ENCODE data around the gene PINLYP.
"Not testable (repeated sequence)": the region's sequence is repeated elsewhere in the genome, so short reads cannot be mapped to it uniquely, and the experiment has no call there.

Gene PINLYP

GRCh38 chr19:43572171-43572588, 3.4 kb upstream of the PINLYP start:
- H3K36me3 ChIP-seq (ENCODE audit: control insufficient read depth, insufficient read depth, low read length): no peaks in the 10 kb centered on the region
- H3K9ac ChIP-seq (ENCODE audit: low read length): no peak overlapping the region
- peaks cover 42% of the 10 kb centered on the region for H3K4me1 ChIP-seq (ENCODE audit: control insufficient read depth, insufficient read depth, low read length)
- H3K9me3 ChIP-seq (ENCODE audit: control insufficient read depth, low read length): no peaks in the 10 kb centered on the region
- no peak overlapping the region for H3K4me3 ChIP-seq (ENCODE audit: low read length)
- H3K27me3 ChIP-seq (ENCODE audit: control insufficient read depth, insufficient read depth, low read length): no peaks in the 10 kb centered on the region

GRCh38 chr19:43574424-43575155, 1.0 kb upstream of the PINLYP start:
- Histone ChIP-seq H3K9ac (ENCODE audit: low read length) (peak overlapping the region; percentile 92), H3K4me1 (ENCODE audit: control insufficient read depth, insufficient read depth, low read length) (peaks cover 42% of the 10 kb centered on the region), H3K36me3 (ENCODE audit: control insufficient read depth, insufficient read depth, low read length) (no peaks in the 10 kb centered on the region), H3K9me3 (ENCODE audit: control insufficient read depth, low read length) (no peaks in the 10 kb centered on the region), H3K27me3 (ENCODE audit: control insufficient read depth, insufficient read depth, low read length) (no peaks in the 10 kb centered on the region), H3K4me3 (ENCODE audit: low read length) (peak overlapping the region; percentile 89)

- H3K4me3 ChIP-seq (ENCODE audit: low read length): peak overlapping the region; percentile 3
- H3K9me3 ChIP-seq (ENCODE audit: control insufficient read depth, low read length): no peaks in the 10 kb centered on the region
- peaks cover 28% of the 10 kb centered on the region for H3K4me1 ChIP-seq (ENCODE audit: control insufficient read depth, insufficient read depth, low read length)
- no peaks in the 10 kb centered on the region for H3K27me3 ChIP-seq (ENCODE audit: control insufficient read depth, insufficient read depth, low read length)
- H3K36me3 ChIP-seq (ENCODE audit: control insufficient read depth, insufficient read depth, low read length): no peaks in the 10 kb centered on the region
- H3K9ac ChIP-seq (ENCODE audit: low read length): peak overlapping the region; percentile 92
These were observed 616 bp downstream of the PINLYP start for GRCh38 chr19:43575955-43576878.

- no peaks in the 10 kb centered on the region for H3K36me3 ChIP-seq (ENCODE audit: control insufficient read depth, insufficient read depth, low read length)
- H3K4me1 ChIP-seq (ENCODE audit: control insufficient read depth, insufficient read depth, low read length): peaks cover 8% of the 10 kb centered on the region
- H3K4me3 ChIP-seq (ENCODE audit: low read length): no peak overlapping the region
- no peaks in the 10 kb centered on the region for H3K27me3 ChIP-seq (ENCODE audit: control insufficient read depth, insufficient read depth, low read length)
- no peaks in the 10 kb centered on the region for H3K9me3 ChIP-seq (ENCODE audit: control insufficient read depth, low read length)
- H3K9ac ChIP-seq (ENCODE audit: low read length): no peak overlapping the region
These were observed 3.2 kb downstream of the PINLYP start for GRCh38 chr19:43578787-43579186.

- Histone ChIP-seq H3K36me3 (ENCODE audit: control insufficient read depth, insufficient read depth, low read length) (no peaks in the 10 kb centered on the region), H3K4me1 (ENCODE audit: control insufficient read depth, insufficient read depth, low read length) (peaks cover 8% of the 10 kb centered on the region), H3K9ac (ENCODE audit: low read length) (peak overlapping the region; percentile 25), H3K4me3 (ENCODE audit: low read length) (no peak overlapping the region), H3K27me3 (ENCODE audit: control insufficient read depth, insufficient read depth, low read length) (no peaks in the 10 kb centered on the region), H3K9me3 (ENCODE audit: control insufficient read depth, low read length) (no peaks in the 10 kb centered on the region)
These were observed 5.9 kb downstream of the PINLYP start for GRCh38 chr19:43581467-43581866.

GRCh38 chr19:43582495-43582894, 6.9 kb downstream of the PINLYP start:
- no peak overlapping the region for H3K4me3 ChIP-seq (ENCODE audit: low read length)
- no peaks in the 10 kb centered on the region for H3K27me3 ChIP-seq (ENCODE audit: control insufficient read depth, insufficient read depth, low read length)
- no peak overlapping the region for H3K9ac ChIP-seq (ENCODE audit: low read length)
- H3K4me1 ChIP-seq (ENCODE audit: control insufficient read depth, insufficient read depth, low read length): peaks cover 8% of the 10 kb centered on the region
- no peaks in the 10 kb centered on the region for H3K9me3 ChIP-seq (ENCODE audit: control insufficient read depth, low read length)
- H3K36me3 ChIP-seq (ENCODE audit: control insufficient read depth, insufficient read depth, low read length): no peaks in the 10 kb centered on the region

- Histone ChIP-seq H3K4me1 (ENCODE audit: control insufficient read depth, insufficient read depth, low read length) (peaks cover 8% of the 10 kb centered on the region), H3K36me3 (ENCODE audit: control insufficient read depth, insufficient read depth, low read length) (no peaks in the 10 kb centered on the region), H3K27me3 (ENCODE audit: control insufficient read depth, insufficient read depth, low read length) (no peaks in the 10 kb centered on the region), H3K9me3 (ENCODE audit: control insufficient read depth, low read length) (no peaks in the 10 kb centered on the region), H3K9ac (ENCODE audit: low read length) (no peak overlapping the region), H3K4me3 (ENCODE audit: low read length) (no peak overlapping the region)
These were observed 8.9 kb downstream of the PINLYP start for GRCh38 chr19:43584484-43584883.

- Histone ChIP-seq H3K4me3 (ENCODE audit: low read length) (no peak overlapping the region), H3K27me3 (ENCODE audit: control insufficient read depth, insufficient read depth, low read length) (no peaks in the 10 kb centered on the region), H3K36me3 (ENCODE audit: control insufficient read depth, insufficient read depth, low read length) (no peaks in the 10 kb centered on the region), H3K9me3 (ENCODE audit: control insufficient read depth, low read length) (no peaks in the 10 kb centered on the region), H3K9ac (ENCODE audit: low read length) (no peak overlapping the region), H3K4me1 (ENCODE audit: control insufficient read depth, insufficient read depth, low read length) (peaks cover 8% of the 10 kb centered on the region)
These were observed 10.7 kb downstream of the PINLYP start for GRCh38 chr19:43586346-43586745.

GRCh38 chr19:43587029-43587428, 11.4 kb downstream of the PINLYP start:
- not testable (repeated sequence) for H3K9me3 ChIP-seq (ENCODE audit: control insufficient read depth, low read length); H3K4me1 ChIP-seq (ENCODE audit: control insufficient read depth, insufficient read depth, low read length); H3K9ac ChIP-seq (ENCODE audit: low read length); H3K27me3 ChIP-seq (ENCODE audit: control insufficient read depth, insufficient read depth, low read length); H3K4me3 ChIP-seq (ENCODE audit: low read length); H3K36me3 ChIP-seq (ENCODE audit: control insufficient read depth, insufficient read depth, low read length)

- H3K4me1 ChIP-seq (ENCODE audit: control insufficient read depth, insufficient read depth, low read length): peaks cover 10% of the 10 kb centered on the region
- H3K36me3 ChIP-seq (ENCODE audit: control insufficient read depth, insufficient read depth, low read length): no peaks in the 10 kb centered on the region
- H3K27me3 ChIP-seq (ENCODE audit: control insufficient read depth, insufficient read depth, low read length): no peaks in the 10 kb centered on the region
- no peaks in the 10 kb centered on the region for H3K9me3 ChIP-seq (ENCODE audit: control insufficient read depth, low read length)
- no peak overlapping the region for H3K4me3 ChIP-seq (ENCODE audit: low read length)
- no peak overlapping the region for H3K9ac ChIP-seq (ENCODE audit: low read length)
These were observed 13.7 kb downstream of the PINLYP start for GRCh38 chr19:43589277-43589676.

- H3K4me1 ChIP-seq (ENCODE audit: control insufficient read depth, insufficient read depth, low read length): peaks cover 10% of the 10 kb centered on the region
- no peak overlapping the region for H3K4me3 ChIP-seq (ENCODE audit: low read length)
- no peak overlapping the region for H3K9ac ChIP-seq (ENCODE audit: low read length)
- H3K9me3 ChIP-seq (ENCODE audit: control insufficient read depth, low read length): no peaks in the 10 kb centered on the region
- H3K36me3 ChIP-seq (ENCODE audit: control insufficient read depth, insufficient read depth, low read length): no peaks in the 10 kb centered on the region
- H3K27me3 ChIP-seq (ENCODE audit: control insufficient read depth, insufficient read depth, low read length): no peaks in the 10 kb centered on the region
These were observed 14.1 kb downstream of the PINLYP start for GRCh38 chr19:43589678-43590077.

Data from mucosa of stomach (tissue), 1 donor.